Skeletal muscle cell (primary cell): ENCODE results near the gene ACSM4.
"Not testable (repeated sequence)": the region's sequence is repeated elsewhere in the genome, so short reads cannot be mapped to it uniquely, and the experiment has no call there.

ENCODE experiments used
- DNase-seq: peaks from one replicate; pipeline ENCODE4 v3.0.0-alpha.2; 2010; ENCODE audit warnings: low read depth
- H3K4me3 ChIP-seq: 2 replicates; pipeline ENCODE4 v1.5.1; 2011; ENCODE audit warnings: low read depth, mild to moderate bottlenecking, control low read depth, low read length, moderate library complexity

Gene ACSM4, protein sequence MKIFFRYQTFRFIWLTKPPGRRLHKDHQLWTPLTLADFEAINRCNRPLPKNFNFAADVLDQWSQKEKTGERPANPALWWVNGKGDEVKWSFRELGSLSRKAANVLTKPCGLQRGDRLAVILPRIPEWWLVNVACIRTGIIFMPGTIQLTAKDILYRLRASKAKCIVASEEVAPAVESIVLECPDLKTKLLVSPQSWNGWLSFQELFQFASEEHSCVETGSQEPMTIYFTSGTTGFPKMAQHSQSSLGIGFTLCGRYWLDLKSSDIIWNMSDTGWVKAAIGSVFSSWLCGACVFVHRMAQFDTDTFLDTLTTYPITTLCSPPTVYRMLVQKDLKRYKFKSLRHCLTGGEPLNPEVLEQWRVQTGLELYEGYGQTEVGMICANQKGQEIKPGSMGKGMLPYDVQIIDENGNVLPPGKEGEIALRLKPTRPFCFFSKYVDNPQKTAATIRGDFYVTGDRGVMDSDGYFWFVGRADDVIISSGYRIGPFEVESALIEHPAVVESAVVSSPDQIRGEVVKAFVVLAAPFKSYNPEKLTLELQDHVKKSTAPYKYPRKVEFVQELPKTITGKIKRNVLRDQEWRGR

DNA sequence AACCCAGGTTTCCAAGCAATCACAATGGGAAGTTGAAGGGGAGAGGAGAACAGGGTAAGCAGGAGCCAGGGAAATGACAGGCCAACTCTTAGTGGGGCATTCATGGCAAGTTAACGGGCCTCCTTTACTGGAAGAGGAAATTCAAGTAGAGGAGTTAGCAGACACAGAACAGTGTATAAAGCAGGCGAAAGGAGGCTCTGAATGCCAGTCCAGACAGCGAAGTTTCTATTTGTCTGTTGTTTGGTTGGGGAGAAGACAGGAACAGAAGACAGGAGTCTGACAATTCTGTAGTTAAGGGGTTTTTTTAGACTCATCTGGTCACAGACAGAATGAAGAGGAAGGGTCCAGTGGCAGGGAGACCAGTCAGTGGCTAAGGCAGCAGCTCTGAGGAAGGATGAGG, at the start of gene ACSM4:
Gene ACSM4 (plus strand): TSS at position 301 of the 400 bp plus-strand sequence. CDS start 260 bp downstream, outside the sequence.
- no peak for DNase-seq
- H3K4me3 ChIP-seq: no peak within 1 kb of the TSS

DNA sequence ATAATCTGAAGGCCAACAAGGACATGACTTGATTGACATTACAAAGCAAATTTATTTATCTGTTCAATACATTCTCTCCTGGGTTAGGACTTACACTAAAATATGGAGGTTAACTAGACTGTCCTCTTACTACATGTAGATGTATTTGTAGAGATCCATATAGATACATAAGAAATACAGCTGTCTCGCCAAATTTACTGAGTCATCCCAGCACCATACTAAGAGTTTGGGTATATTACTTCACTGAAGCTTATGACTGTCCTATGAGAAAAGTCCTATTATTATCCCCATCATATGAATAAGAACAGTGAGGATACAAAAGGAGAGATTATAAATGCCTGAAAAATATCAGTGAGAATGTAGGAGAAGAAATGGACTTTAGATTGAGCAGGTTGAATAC, 44.8 kb upstream of the ACSM4 start:
- H3K4me3 ChIP-seq: no peak overlapping the region
- no peak for DNase-seq

DNA sequence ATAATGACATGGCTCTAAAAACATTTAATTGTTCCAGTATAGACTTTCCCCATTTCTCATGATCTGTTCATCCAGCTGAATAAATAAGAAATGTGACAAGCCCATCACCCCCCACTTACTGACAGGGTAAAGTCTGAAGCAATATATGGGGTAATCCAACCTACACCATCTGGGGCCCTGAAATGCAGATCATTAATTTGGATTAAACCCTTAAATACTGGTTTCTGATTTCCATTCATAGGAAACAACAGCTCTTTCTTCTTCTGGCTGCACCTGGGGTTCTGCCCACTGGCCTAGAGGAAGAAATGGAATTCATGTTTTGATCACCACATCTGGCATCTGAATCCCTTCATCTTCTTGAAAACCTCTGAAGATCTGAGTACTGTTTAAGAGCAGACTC, 39.3 kb upstream of the ACSM4 start:
- no peak overlapping the region for H3K4me3 ChIP-seq
- no peak for DNase-seq

DNA sequence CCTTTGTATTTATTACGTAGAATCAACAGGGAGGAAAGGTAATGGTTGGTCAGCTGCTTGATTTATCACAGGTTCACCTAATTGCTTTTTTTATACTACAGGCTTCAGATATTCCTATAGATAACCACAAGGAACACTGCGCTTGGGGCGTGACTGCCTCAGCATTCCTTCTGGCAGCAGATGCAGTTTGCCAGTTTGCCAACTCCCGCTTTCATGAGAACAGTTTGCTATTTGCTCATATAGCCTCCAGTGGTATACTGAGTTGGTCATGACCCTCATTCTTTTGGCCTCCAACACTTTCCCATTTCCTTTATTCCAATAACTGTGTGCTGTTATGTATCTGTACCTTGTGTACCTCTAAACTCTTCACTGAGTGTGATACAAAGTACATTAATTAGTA, 38.6 kb upstream of the ACSM4 start:
- no peak for DNase-seq

DNA sequence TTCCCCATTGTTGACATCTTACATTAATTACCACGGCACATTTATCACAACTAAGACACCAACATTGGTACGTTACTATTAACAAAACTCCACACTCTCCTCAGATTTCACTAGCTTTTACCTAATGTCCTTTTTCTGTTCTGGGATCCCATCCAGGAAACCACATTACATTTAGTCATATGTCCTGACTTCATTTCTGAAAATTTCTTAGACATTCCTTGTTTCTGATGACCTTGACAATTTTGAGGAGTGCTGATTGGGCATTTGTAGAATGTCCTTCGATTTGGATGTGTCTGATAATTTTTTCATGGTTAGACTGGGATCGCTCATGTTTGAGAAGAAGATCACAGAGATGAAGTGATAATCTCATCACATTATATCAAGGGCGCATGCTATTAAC, 34.6 kb upstream of the ACSM4 start:
- no peak overlapping the region for H3K4me3 ChIP-seq
- no peak for DNase-seq

More for the DNA sequence above, 38.6 kb upstream of the ACSM4 start:
- H3K4me3 ChIP-seq: no peak overlapping the region

DNA sequence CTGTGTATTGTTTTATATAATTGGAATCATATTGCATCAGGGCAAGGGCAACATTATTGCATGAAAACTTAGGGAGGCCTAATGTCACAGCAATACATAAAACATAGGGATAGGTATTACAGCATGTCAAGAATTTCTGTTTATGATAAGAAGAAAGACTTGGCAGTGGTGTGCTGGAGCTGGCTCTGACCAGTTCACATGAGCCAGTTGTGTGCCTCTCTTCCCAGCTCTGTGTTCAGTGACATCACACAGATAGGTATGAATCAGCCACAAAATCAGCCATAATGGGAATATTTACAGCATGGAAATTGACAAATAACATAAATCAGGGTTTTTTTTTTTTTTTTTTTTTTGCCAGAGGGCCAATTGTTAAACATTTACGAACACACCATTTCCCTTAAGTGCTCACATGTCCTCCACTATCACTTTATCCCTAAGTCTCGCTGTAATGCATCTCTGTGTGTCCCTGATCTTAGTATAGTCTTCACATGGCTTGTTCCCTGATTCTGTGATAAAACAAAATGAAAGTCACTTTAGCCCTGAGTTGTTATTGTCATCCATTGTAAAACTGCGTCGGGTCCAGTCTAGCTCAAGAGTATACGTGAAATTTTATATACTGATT, 31.9 kb upstream of the ACSM4 start:
- DNase-seq: no peak
- no peak overlapping the region for H3K4me3 ChIP-seq

DNA sequence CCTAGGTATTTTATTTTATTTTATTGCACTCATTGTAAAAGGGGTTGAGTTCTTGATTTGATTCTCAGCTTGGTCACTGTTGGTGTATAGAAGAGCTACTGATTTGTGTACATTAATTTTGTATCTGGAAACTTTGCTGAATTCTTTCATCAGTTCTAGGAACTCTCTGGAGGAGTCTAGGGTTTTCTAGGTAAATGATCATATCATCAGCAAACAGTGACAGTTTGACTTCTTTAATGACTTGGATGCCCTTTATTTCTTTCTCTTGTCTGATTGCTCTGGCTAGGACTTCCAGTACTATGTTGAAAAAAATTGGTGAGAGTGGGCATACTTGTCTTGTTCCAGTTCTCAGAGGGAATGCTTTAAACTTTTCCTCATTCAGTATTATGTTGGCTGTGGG, 28.4 kb upstream of the ACSM4 start:
- DNase-seq, H3K4me3 ChIP-seq: not testable (repeated sequence)

DNA sequence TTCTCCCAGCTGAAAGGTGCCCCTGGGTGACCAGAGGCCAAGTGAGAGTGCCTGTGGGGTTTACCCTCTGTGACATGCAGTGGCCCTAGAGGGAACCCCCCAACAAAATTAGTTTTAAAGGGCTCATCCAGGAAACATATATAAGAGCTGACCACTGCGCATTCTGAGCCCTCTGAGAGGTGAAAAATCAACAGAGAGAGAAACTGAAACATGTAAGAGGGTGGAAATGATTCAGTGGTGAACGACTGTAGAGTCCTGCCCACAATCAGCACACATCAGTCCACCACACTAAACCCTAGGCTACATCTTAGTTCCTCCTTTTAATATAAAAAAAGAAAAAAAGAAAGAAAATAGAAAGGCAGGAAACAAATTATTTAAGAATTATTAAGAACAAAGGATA, 21.0 kb upstream of the ACSM4 start:
- no peak overlapping the region for H3K4me3 ChIP-seq
- DNase-seq: no peak

DNA sequence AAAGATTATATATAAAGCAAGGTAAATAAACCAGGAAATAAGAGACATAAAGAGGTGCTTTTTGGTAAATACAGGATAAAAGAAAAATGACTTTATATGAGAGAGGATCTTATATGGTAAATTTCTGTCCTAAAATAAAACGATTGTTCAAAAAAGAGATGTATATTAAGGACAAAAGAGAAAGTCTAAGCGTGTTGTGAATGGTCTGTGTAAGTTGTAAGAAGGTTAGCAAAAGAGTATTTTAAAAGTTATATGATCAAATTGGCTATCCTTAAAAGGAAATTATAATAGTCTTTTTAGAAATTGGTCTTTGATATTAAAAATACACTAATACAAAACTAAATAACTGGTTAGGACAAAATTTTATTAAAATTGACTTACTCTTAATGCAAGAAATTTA, 14.1 kb upstream of the ACSM4 start:
- no peak overlapping the region for H3K4me3 ChIP-seq
- no peak for DNase-seq

DNA sequence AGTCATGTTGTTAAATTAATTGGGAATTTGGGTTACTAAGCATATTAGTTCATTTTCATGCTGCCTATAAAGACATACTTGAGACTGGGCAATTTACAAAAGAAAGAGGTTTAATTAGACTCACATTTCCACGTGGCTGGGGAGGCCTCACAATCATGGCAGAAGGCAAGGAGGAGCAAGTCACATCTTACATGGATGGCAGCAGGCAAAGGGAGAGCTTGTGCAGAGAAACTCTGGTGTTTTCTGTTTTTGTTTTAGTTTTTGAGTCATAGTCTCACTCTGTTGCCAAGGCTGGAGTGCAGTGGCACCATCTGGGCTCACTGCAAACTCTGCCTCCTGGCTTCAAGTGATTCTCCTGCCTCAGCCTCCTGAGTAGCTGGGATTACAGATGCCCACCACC, 13.3 kb upstream of the ACSM4 start:
- H3K4me3 ChIP-seq, DNase-seq: not testable (repeated sequence)

DNA sequence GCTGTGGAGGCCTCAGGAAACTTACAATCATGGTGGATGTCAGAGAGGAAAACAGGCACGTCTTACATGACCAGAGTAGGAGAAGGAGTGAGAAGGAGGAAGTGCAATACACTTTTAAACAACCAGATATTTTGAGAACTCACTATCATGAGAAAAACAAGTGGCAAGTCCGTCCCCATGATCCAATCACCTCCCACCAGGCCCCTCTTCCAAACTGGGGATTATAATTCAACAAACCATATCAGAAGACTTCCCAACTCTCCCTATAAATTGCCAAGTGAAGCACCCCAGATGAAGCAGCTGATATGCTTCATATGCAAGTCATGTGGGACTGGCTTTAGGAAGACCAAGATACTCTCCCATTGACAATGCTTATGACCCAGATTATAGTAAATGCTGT, 11.6 kb upstream of the ACSM4 start:
- H3K4me3 ChIP-seq: no peak overlapping the region
- no peak for DNase-seq

DNA sequence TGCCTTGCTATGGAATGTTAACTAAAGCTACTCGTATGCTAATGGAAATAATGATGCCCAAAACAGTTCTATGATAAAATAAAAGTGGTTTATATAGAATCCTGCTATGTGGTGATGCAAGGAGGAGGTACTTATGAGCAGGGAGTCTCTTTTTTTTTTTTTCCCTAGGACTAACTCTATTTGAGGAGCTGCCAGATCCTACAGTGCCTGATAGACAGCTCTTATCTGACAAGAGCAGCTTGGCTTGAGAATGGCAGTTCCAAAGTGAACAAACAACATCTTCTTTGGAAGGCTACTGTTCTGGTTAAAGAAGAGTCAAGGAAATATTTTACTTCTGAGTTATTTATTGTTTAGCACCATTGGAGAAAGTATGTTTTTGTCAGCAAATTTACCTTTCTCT, 10.2 kb upstream of the ACSM4 start:
- no peak for DNase-seq
- no peak overlapping the region for H3K4me3 ChIP-seq

DNA sequence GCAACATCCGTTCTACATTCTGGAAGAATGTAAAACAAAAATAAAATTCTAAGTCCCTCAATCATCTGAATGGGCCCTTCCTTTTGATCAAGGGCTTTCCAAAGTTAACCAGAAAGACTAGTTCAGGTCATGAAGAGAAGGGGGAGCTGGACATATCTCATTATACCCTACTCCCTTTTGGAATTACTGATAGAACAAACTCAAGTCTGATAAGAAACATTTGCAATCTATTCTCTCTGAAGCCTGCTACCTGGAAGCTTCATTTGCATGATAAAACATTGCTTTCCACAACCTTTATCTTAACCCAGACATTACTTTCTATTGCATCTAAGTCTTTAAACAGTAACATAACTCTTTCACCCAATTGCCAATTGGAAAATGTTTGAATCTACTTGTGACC, 8.3 kb upstream of the ACSM4 start:
- H3K4me3 ChIP-seq: no peak overlapping the region
- no peak for DNase-seq

DNA sequence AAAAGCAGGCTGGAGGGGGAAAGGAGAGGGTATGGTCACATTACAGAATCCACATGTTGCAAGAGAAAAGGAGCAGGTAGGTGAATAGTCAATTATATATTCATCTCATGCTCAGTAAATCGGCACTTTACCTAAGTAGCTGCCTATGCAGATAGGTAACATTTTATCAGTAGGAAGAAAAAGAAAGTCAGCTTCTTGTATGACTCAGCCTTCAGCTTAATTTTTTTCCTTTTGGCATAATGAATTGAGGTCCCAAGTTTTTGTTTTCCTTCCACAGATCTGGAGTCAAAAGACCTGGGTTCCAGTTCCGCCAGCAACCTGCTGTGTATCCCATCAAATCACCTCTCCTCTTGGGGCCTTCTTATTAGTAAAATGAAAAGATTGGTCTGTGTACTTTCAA, 6.0 kb upstream of the ACSM4 start:
- H3K4me3 ChIP-seq: no peak overlapping the region
- DNase-seq: no peak

DNA sequence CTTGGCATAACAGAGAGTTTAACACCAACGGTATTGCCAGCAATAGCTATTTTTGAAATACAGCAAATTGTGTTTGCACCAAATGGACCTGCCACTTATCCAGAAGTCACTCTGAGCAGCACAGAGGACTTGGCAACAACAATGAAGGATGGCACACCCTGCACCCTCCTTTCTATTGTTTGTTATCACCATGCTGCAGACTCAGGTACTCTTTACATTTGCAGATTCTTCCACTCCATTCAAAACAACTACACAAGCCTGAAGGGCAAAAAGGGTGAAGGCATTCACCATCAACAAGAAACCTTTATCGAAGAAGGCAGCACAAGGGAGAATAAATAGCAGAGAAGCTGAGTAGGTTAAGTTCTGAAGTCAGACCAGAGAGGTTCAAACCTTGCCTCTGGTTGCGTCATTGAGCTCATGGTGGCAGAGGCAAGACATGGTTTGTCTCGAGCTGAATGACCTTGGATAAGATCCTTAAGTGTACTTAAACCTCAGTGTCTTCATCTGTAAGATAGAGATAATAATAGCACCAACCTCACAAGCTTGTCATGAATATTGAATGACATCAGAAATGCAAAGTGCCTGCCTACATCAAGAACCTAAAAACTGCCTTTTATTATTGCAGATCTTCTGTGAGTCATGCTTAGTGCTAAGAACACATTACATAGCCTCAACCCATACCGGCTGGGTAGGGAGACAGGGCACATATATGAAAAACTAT, 1.4 kb upstream of the ACSM4 start:
- DNase-seq: no peak
- no peak overlapping the region for H3K4me3 ChIP-seq

DNA sequence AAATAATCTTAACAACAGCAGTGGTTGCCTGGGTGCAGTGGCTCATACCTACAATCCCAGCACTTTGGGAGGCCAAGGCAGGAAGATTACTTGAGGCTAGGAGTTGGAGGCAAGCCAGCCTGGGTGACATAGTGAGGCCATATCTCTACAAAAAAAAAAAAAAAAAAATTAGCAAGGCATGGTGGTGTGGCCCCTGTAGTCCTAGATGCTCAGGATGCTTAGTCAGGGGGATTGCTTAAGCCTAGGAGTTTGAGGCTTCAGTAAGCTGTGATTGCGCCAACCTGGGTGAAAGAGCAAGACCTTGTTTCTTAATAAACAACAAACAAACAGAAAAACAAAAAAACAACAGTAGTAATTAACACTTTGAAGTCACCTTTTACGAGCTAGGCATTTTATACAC, 642 bp upstream of the ACSM4 start:
- no peak for DNase-seq
- no peak overlapping the region for H3K4me3 ChIP-seq

DNA sequence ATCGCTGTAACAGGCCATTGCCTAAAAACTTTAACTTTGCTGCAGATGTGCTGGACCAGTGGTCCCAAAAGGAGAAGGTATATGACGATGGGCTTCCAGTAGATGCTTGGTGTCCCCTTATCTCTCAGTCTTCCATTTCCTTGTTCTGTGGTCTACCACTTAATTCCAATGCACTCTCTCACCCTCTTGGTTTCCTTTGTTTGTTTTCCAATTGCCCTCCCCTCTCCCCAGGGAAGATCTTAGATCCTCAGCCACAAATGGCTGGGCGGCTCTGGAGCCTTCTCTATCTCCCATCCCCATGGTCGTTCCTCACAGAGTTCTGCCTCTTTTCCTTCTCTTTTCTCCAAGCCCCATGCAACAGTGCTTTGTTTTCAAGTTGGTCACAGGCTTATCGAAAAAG, 584 bp downstream of the ACSM4 start:
- H3K4me3 ChIP-seq: no peak overlapping the region
- no peak for DNase-seq

DNA sequence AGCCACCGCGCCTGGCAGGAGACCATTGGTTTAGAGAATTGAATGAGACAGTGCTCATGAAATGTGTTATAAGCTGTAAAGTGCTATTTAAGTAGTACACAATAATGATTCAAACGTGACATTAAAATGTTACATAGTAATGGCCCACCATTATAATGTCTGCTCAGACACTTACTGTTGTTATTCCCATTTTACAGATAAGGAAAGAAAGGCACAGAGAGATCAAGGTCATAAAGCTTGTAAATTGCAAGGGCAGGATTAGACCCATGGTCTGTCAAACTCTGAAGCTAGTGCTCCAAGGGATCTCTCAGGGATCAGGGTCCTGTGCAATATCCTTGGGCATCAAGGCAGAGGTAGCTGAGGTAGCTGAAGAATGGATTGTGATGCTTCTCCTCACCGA, 6.2 kb downstream of the ACSM4 start:
- no peak for DNase-seq
- no peak overlapping the region for H3K4me3 ChIP-seq

DNA sequence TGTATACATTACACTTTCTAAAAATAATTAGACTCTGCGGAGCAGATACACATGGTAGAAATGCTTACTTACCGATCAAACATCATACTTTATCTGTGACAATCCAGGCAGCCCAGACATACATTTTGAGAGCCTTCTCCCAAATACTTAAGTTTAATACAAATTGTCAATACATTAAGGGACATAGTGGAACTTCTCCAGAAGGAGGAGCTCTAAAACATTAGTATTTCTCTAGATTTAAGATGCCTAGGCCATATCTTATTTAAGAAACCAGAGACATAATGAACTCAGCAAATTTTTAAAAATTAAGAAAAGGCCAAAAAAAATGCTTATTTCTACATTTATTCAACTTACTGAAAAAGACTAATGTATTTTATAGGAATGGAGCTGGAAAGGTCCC, 16.1 kb downstream of the ACSM4 start:
- no peak for DNase-seq
- H3K4me3 ChIP-seq: no peak overlapping the region

DNA sequence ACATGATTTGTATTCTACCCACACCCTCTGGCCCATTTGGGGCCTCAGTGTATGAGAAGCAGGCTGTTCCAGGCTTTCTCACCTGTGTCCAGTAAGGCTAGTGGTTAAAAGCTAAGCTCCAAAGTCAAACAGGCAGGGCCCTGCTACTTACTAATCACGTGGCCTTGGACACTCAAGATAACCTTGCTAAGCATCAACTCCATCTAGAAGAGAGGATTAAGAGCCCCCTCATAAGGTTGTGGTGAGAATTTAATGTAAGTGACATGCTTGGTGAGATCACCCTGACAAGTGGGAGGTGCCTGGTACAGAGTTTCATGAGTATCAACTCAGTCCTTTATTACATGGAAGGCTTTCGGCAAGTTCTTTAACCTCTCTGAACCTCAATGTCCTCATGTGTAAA, 17.8 kb downstream of the ACSM4 start:
- DNase-seq: no peak
- H3K4me3 ChIP-seq: no peak overlapping the region
